Activated CD4-positive, alpha-beta T cell treated with anti-CD3 and anti-CD28 coated beads for 48 hours (primary cell): Measurements from ENCODE around the gene HPD.
A peak's percentile ranks its signal among the peaks of the same experiment; 100 is the strongest.

ENCODE experiments used
- DNase-seq: peaks from one replicate; pipeline ENCODE4 v3.0.0-alpha.2; 2020

Gene HPD

GRCh38 chr12:121810234-121810817 is 48.3 kb downstream of the HPD start:
- DNase-seq = no peak

DNA sequence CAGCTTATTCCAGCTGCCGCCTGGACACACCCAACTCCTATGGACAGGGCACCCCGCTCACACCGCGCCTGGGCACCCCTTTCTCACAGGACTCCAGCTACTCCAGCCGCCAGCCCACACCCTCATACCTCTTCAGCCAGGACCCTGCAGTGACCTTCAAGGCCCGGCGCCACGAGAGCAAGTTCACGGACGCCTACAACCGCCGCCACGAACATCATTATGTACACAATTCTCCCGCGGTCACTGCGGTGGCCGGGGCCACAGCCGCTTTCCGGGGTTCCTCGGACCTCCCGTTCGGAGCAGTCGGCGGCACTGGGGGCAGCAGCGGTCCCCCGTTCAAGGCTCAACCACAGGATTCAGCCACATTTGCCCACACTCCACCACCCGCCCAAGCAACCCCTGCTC is 48.9 kb downstream of the HPD start:
- DNase-seq = no peak

DNA sequence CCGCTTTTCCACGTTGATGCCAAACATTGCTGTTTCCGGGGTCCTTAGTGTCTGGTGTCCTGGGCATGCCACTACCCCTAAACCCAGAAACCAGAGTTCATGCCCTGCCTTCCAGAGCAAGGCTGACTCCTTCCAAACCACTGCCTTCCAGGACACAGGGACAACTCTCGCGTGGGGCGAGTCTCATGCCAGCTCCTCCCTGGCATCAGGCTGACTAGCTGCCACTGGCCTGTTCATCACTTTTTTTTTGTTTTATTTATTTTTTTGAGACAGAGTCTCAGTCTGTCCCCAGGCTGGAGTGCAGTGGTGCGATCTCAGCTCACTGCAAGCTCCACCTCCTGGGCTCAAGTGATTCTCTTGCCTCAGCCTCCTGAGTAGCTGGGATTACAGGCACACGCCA is 50.0 kb downstream of the HPD start:
- no peak for DNase-seq

GRCh38 chr12:121807642-121808347 is 50.9 kb downstream of the HPD start:
- DNase-seq = no peak

- DNase-seq = no peak
These were observed 51.9 kb downstream of the HPD start for GRCh38 chr12:121806546-121807423.

DNA sequence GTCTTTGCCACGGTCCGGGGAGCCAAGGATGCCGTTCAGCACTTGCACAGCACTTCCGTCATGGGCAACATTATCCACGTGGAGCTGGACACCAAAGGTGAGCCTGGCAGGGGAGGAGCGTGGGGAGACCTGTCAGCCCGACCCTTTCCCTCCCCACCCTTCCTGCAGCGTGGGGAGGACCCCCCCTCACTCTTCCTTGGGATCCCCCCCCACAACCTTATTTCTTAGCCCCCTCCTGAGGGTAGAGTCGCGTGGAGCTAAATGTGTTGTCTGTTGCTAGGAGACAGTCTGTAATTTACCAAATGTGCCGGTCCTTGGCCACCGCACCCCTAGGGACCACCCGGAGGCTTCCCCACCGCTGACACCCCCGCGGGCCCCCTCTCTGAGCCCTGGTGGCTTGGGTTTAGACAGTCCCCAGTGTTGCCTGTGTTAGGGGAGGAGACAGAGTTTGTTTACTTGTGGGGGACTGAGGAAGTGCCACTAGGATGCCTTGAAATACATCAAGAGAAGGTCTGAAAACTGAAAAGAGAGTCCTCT is 52.6 kb downstream of the HPD start:
- no peak for DNase-seq

GRCh38 chr12:121805171-121806008 is 53.3 kb downstream of the HPD start:
- DNase-seq = no peak

DNA sequence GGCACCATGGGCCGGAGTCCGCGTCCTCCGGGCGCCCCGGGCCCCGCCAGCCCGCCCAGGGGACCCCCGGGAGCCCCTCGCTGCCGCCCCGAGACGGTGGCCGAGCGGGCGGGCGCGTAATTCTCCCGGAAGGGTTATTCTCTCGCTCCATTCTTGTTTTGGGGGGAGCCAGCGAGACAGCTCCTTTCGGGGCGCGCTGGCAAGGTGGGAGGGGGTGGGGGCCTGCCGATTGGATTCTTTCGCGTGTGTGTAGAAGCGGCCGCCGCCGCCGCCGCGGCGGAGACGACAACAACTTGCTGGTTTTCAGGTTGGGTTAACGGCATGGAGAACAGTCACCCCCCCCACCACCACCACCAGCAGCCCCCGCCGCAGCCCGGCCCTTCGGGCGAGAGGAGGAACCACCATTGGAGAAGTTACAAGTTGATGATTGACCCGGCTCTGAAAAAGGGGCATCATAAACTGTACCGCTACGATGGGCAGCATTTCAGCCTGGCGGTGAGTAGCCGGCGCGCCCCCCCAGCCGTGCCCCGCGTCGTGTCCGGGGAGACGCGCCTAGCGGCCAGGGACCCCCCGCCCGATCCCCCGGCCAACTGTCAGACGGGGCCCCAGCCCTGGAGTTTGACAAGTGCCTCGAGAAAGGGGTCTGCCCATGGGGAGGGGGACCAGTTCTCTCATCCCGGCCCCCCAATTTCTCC is 54.1 kb downstream of the HPD start:
- DNase-seq = peak; percentile 66

GRCh38 chr12:121803861-121804416 is 54.7 kb downstream of the HPD start, which contains the start of gene SETD1B:
Gene SETD1B, plus strand, starts transcription at chr12:121804009. Its CDS starts 729 bp downstream, at chr12:121804738.
- DNase-seq = peak; percentile 72

DNA sequence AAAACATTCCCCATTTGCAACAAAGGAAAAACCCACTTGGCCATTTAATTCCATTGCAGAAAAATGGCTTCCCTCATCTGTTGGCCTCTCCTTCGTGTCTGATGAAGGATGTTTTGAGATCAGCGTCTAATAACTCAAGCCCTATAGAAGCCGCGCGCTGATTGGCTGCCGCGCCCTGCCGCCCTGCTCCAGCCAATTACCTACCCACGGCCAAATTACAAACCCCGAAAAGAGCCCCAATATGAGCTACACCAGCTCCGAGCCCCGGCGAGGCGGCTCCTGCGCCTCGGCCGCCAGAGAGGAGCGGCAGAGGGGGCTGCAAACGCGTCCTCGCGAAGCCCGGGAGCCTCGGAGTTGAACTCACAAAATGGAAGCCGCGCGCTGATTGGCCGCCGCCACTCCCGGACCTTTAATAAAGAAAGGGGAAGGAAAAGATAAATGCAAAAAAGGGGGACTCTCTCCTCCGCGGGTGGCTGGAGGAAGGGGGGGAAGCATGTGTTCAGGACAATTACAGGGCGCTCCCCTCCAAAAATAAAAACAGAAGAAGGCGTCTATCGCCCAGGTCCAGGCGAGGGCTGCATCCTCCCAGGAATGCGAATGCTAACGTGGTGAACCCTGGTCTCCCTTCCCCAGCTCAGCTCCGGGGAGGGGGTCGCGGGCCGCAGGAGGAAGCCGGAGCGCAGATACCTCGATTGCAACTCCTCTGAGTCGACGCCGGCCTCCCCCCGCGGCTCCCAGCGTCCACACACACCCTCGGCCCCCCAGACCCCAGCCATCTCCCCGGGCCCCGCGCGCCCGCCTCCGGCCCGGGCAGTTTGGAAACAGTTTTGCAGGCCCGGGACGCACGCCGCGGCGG is 55.6 kb downstream of the HPD start:
- peak; percentile 93 for DNase-seq

DNA sequence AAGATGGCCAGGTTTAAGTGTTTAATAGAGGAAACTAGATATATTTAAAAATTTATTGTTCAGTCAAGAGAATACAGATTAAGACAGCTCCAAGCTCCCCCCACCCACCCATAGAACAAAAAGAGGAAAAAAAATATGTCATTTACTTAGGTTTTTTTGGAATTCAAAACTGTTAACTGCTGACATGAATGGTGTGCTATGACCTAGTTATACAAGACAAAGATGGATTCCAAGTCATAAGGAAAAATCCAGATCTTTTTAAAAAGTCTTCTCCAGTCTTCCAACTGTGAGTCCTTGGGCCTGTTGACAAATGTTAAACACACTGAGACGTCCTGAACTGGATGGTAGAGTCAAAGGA is 56.2 kb downstream of the HPD start:
- DNase-seq = no peak

DNA sequence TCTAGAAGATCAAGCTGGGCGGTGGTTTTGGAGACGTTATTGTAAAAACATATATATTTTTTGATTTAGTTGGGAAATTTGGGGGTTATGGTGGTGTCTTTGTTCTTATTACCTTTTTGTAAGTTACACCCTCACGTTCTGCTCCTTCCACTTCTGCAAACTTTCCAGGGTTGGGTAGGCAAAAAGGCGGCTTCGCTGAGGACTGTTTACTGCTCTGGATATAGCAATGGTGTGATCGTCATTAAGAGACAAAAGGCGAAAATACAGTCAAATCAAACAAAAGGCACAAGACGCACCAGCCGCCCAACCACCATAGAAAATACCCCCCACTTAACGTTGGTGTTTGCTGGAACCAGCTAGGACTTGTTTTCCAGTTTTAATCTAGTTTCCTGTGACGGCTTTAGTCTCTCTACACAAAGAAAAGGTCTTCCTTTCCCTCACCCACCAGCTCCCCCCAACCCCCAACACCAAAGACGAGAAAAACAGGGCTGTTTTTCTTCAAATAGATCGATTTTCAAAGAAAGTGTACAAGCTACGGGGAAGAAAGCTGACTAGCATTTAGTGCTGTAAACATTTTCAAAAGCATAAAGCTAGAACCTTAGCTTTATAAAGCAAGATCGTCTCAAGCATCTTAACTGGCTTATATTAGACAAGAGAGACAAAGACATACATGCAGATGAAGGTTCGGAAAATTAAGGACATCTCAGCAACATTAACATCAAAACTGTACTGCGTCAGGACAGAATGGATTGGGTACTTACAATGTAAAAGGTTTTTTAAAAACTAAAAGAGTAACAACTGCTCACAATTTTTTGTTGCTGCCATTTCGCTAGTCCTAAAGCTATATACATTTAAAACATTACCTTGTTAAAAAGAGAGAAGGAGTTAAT is 56.8 kb downstream of the HPD start:
- DNase-seq = peak; percentile 43

GRCh38 chr12:121800694-121801594 is 57.7 kb downstream of the HPD start:
- DNase-seq = peak; percentile 82

- DNase-seq = peak; percentile 89
These were observed 58.6 kb downstream of the HPD start for GRCh38 chr12:121799842-121800693.

- peak; percentile 63 for DNase-seq
These were observed 59.4 kb downstream of the HPD start for GRCh38 chr12:121799156-121799841.

DNA sequence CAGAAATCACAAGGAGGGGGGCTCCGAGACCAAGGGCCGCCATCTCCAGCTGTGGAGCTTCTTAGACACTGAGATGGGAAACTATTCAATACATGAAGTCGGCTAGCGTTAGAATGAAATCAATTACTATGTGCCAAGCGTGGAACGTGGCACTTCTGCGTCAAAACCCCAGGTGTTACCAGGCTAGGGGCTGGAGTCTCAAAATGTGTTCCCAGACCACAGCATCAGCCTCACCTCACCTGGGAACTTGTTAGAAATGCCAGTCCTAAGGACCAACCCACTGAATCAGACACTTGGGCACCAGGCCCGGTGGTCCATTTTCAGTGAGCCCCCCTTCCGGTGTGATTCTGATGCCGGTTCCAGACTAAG is 59.9 kb downstream of the HPD start:
- DNase-seq = no peak
